Activated B cell treated with CpG ODN at 0.5 μM for 24 hours (primary cell): ENCODE results near the gene SDK2. TPM values are rescaled to one million over a fixed set of nuclear protein-coding genes. Genes with fewer than 3 reads are reported as not detected.

ENCODE experiments used
- ATAC-seq: fragments of 200-7000 bp; cut with Tn5 transposase; one replicate; pipeline ENCODE4 v1.10.0; 2021; ENCODE audit warnings: low read depth, mild to moderate bottlenecking, moderate library complexity
- CTCF ChIA-PET: fragments of 350-600 bp; sonication (Branson Sonifier 250); formaldehyde crosslinking; loops from one replicate; lab custom pipeline; 2021; ENCODE audit warnings: antibody characterized with exemption; lab: Charles Lee
- POLR2A ChIA-PET: fragments of 350-600 bp; sonication (Branson Sonifier 250); formaldehyde crosslinking; loops from one replicate; lab custom pipeline; 2021; ENCODE audit warnings: antibody characterized with exemption; lab: Charles Lee
- DNase-seq: peaks from one replicate; pipeline ENCODE4 v3.0.0; 2022
- H3K27ac Mint-ChIP-seq: one replicate; pipeline ENCODE4 v1.8.0; 2020; ENCODE audit warnings: mixed read lengths
- H3K27me3 Mint-ChIP-seq: one replicate; pipeline ENCODE4 v1.8.0; 2021; ENCODE audit warnings: mixed read lengths
- H3K36me3 Mint-ChIP-seq: one replicate; pipeline ENCODE4 v1.8.0; 2021; ENCODE audit warnings: low read depth, mixed read lengths
- H3K4me1 Mint-ChIP-seq: one replicate; pipeline ENCODE4 v1.8.0; 2021; ENCODE audit warnings: mixed read lengths
- H3K4me3 Mint-ChIP-seq: one replicate; pipeline ENCODE4 v1.8.0; 2020; ENCODE audit warnings: mild to moderate bottlenecking, mixed read lengths
- H3K9me3 Mint-ChIP-seq: one replicate; pipeline ENCODE4 v1.8.0; 2020; ENCODE audit warnings: mixed read lengths
- CTCF ChIP-seq: fragments of 200-600 bp; IDR thresholded peaks from one replicate; pipeline ENCODE4 v1.8.0; 2022; ENCODE audit warnings: antibody characterized with exemption, mild to moderate bottlenecking
- intact Hi-C: fragments of 100-400 bp; cut with micrococcal nuclease; formaldehyde crosslinking; loops from one replicate; pipeline ENCODE4 v1.15.1; 2024
- total RNA-seq: library from RNA; stranded (reverse); gene quantifications from 2 replicates; pipeline ENCODE4 v1.2.3, GENCODE V29; 2022

SDK2 gene
- total RNA-seq, 1 donor from 2014 or later: 2.5 TPM

DNA sequence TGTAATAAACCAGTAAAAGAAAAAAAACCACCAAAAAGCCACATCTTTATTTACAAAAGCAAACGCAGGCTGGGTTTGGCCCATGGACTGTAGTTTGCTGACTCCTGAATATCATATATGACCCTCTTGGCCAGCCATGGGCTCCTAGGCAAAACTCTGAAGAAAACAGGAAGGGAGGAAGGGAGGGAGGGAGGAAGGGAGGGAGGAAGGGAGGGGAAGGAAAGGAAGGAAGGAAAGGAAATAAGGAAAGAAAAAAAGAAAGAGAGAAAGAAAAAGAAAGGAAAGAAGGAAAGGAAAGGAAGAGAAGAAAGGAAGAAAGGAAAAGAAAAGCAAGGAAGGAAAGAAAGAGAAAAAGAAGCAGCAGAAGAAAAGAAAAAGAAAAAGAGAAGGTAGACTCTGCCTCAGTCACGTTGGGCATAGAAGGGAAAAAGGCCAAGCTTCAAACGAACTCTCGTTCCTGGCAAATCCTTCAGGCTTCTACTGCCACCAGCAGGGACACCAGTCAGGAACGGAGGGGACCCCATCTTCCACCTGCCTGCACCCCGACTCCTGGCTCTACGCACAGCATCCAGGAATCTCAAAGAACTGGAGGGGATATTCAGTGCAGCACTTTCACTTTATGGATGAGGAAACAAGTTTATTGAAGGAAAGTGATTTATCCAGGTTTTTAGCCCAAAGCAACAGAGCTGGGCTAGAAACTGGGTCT lies 354.5 kb downstream of the SDK2 start:
- no peak for DNase-seq
- intact Hi-C loops: no loop called here
- POLR2A ChIA-PET: no interaction called here
- no peaks in the 10 kb centered on the region for H3K9me3 Mint-ChIP-seq
- H3K36me3 Mint-ChIP-seq: no peaks in the 10 kb centered on the region
- H3K4me1 Mint-ChIP-seq: peaks cover 11% of the 10 kb centered on the region
- no peak overlapping the region for H3K27ac Mint-ChIP-seq
- peaks cover 9% of the 10 kb centered on the region for H3K27me3 Mint-ChIP-seq
- ATAC-seq: no peak
- CTCF ChIA-PET: no interaction called here
- no peak overlapping the region for H3K4me3 Mint-ChIP-seq
- TF ChIP-seq CTCF: no peak

- H3K27ac Mint-ChIP-seq: no peak overlapping the region
- no peak for ATAC-seq
- peaks cover 7% of the 10 kb centered on the region for H3K27me3 Mint-ChIP-seq
- no peaks in the 10 kb centered on the region for H3K9me3 Mint-ChIP-seq
- TF ChIP-seq CTCF: no peak
- H3K4me1 Mint-ChIP-seq: peaks cover 13% of the 10 kb centered on the region
- no peak overlapping the region for H3K4me3 Mint-ChIP-seq
- ChIA-PET CTCF (no interaction called here), POLR2A (no interaction called here)
- no peak for DNase-seq
- H3K36me3 Mint-ChIP-seq: no peaks in the 10 kb centered on the region
- intact Hi-C loops: no loop called here
Observed at GRCh38 chr17:73288534-73289302, 355.5 kb downstream of the SDK2 start.

DNA sequence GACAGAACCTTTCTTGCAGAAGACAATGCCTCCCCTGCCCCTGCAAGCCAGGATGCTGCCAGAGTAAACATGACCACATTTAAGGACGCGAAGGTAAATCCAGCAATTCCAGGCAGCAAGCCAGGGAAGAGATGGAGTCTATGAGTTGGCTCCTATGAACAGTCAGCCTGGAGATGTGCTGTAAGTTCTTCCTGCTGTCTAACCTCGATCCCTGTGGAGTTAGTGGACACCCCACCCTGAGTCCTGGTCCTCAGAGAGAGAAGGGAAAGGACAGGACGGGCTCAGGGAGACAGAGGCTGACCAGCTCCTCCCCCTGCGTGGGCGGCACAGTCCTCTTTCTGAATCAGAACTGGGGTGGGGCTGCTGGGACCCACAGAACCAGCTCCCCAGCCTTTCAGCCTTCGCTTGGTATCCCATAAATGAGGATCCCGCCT lies 357.4 kb downstream of the SDK2 start:
- Mint-ChIP-seq H3K27me3 (peaks cover 13% of the 10 kb centered on the region), H3K4me1 (peaks cover 17% of the 10 kb centered on the region), H3K4me3 (no peak overlapping the region), H3K27ac (no peak overlapping the region), H3K36me3 (no peaks in the 10 kb centered on the region), H3K9me3 (no peaks in the 10 kb centered on the region)
- TF ChIP-seq CTCF: no peak
- ChIA-PET CTCF (no interaction called here), POLR2A (no interaction called here)
- DNase-seq (no peak), ATAC-seq (no peak)
- intact Hi-C loops: no loop called here

DNA sequence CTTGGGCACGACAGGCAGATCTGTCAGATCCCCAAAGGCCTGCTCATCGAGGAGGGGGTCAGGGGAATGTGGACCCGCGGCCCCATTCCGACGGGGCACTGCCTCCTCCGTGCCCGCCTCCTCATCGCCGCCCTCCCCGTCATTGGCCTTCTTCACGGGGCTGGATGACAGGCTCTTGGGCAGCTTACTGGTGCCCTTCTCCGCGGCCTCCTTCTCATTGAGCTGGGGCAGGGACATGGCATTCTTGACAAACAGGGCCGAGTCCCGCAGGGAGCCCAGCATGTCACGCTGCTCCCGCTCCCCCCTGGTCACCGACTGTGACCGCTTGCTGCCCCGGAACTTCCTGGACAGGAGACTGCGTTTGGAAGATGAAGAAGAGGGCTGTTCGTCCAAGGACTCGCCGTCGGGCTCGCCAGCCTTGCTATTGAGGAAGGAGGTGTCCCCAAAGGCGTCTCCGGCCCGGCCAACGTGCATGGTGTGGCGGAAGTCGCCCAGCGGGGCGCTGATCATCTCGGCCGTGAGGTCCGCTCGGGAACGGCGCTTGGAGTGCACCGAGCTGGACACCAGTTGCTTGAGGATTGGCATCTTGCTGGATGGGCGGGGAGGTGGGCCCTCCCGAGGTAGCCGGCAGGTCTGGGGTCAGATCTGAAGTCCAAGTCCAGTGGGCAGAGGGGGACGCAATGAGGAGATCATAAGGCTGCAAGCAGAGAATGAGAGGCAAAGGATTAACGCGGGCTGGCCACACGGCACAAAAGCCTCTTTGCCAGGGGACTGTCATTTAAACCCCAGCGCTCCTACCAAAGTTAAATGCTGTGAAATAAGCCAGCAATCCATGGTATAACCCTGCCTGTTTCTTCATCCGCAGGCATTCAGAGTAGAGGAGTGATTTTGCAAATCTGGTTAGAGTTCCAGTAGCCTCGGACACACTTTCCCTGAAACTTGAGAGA lies 358.1 kb downstream of the SDK2 start:
- H3K27me3 Mint-ChIP-seq: peaks cover 13% of the 10 kb centered on the region
- no peak overlapping the region for H3K4me3 Mint-ChIP-seq
- POLR2A ChIA-PET: no interaction called here
- H3K4me1 Mint-ChIP-seq: peaks cover 15% of the 10 kb centered on the region
- TF ChIP-seq CTCF: no peak
- no peak overlapping the region for H3K27ac Mint-ChIP-seq
- intact Hi-C loops: no loop called here
- H3K36me3 Mint-ChIP-seq: no peaks in the 10 kb centered on the region
- ATAC-seq (no peak), DNase-seq (no peak)
- H3K9me3 Mint-ChIP-seq: no peaks in the 10 kb centered on the region
- CTCF ChIA-PET: no interaction called here

- Mint-ChIP-seq H3K27me3 (peaks cover 13% of the 10 kb centered on the region), H3K9me3 (no peaks in the 10 kb centered on the region), H3K4me3 (no peak overlapping the region), H3K27ac (no peak overlapping the region), H3K4me1 (peaks cover 10% of the 10 kb centered on the region), H3K36me3 (no peaks in the 10 kb centered on the region)
- intact Hi-C loops: no loop called here
- DNase-seq (no peak), ATAC-seq (no peak)
- CTCF ChIA-PET: no interaction called here
- POLR2A ChIA-PET: no interaction called here
- no peak for TF ChIP-seq CTCF
Observed at GRCh38 chr17:73285603-73285908, 358.7 kb downstream of the SDK2 start.
